OCI-LY3 (cell line): ENCODE data around the gene LAD1.

Experiments used
- H2AFZ ChIP-seq: fragments of 200-600, 300-600 bp; shearing (Covaris generic); 2 replicates; pipeline ENCODE4 v1.6.0; 2014; ENCODE audit warnings: antibody characterized with exemption, low read depth, low read length
- H3K27ac ChIP-seq: fragments of 200-600, 300-600 bp; sonication (generic); 2 replicates; pipeline ENCODE4 v1.5.1; 2014; ENCODE audit warnings: mild to moderate bottlenecking, low read length, moderate library complexity, mixed read lengths
- H3K27me3 ChIP-seq: fragments of 200-600, 300-600 bp; sonication (generic); 2 replicates; pipeline ENCODE4 v1.6.1; 2014; ENCODE audit warnings: low read depth, low read length, mixed read lengths
- H3K36me3 ChIP-seq: fragments of 200-600, 300-600 bp; sonication (generic); replicated peaks from 2 replicates; pipeline ENCODE3; 2014; ENCODE audit warnings: low read depth, low read length, mixed read lengths
- H3K4me1 ChIP-seq: fragments of 300-600, 200-600 bp; sonication (generic); 2 replicates; pipeline ENCODE4 v1.6.1; 2014; ENCODE audit warnings: low read length, mixed read lengths
- H3K4me2 ChIP-seq: fragments of 200-600, 300-600 bp; sonication (generic); 2 replicates; pipeline ENCODE4 v1.6.1; 2014; ENCODE audit warnings: low read length, mixed read lengths
- H3K4me3 ChIP-seq: fragments of 300-600, 200-600 bp; sonication (generic); 2 replicates; pipeline ENCODE4 v1.5.1; 2014; ENCODE audit warnings: antibody characterized with exemption, mild to moderate bottlenecking, low read length, moderate library complexity
- H3K79me2 ChIP-seq: fragments of 300-600, 200-600 bp; shearing (Covaris generic); 2 replicates; pipeline ENCODE4 v1.6.1; 2014; ENCODE audit warnings: mild to moderate bottlenecking, low read length, mixed read lengths
- H3K9ac ChIP-seq: fragments of 300-600, 200-600 bp; shearing (Covaris generic); 2 replicates; pipeline ENCODE4 v1.6.0; 2014; ENCODE audit warnings: mild to moderate bottlenecking, low read length, moderate library complexity
- H3K9me3 ChIP-seq: fragments of 200-600, 300-600 bp; shearing (Covaris generic); 2 replicates; pipeline ENCODE4 v1.6.1; 2014; ENCODE audit warnings: low read length, mixed read lengths; ENCODE audit not compliant: insufficient read depth
- H4K20me1 ChIP-seq: fragments of 200-600, 300-600 bp; sonication (generic); 2 replicates; pipeline ENCODE4 v1.6.1; 2016; ENCODE audit warnings: low read length, mixed read lengths; ENCODE audit not compliant: insufficient read depth
- CTCF ChIP-seq: fragments of 200-600, 300-600 bp; sonication (generic); IDR thresholded peaks from 2 replicates; pipeline ENCODE4 v1.5.1; 2014; ENCODE audit warnings: antibody characterized with exemption, low read length, low read depth
- EZH2phosphoT487 ChIP-seq: fragments of 200-600 bp; shearing (Covaris generic); IDR thresholded peaks from 2 replicates; pipeline ENCODE4 v1.6.1; 2018; ENCODE audit warnings: antibody characterized with exemption, mixed run types, low read depth

The LAD1 gene

GRCh38 chr1:201399352-201400126 is 415 bp upstream of the LAD1 start:
- H3K4me2 ChIP-seq = no peak overlapping the region
- H3K36me3 ChIP-seq = no peaks in the 10 kb centered on the region
- no peak overlapping the region for H3K27ac ChIP-seq
- no peaks in the 10 kb centered on the region for H4K20me1 ChIP-seq
- no peak overlapping the region for H3K9ac ChIP-seq
- H3K9me3 ChIP-seq = no peaks in the 10 kb centered on the region
- H2AFZ ChIP-seq = no peak overlapping the region
- no peak for TF ChIP-seq CTCF
- no peak for TF ChIP-seq EZH2phosphoT487
- H3K4me1 ChIP-seq = peaks cover 17% of the 10 kb centered on the region
- no peaks in the 10 kb centered on the region for H3K79me2 ChIP-seq
- H3K4me3 ChIP-seq = no peak overlapping the region
- H3K27me3 ChIP-seq = peaks cover 35% of the 10 kb centered on the region

- Histone ChIP-seq H3K4me2 (no peak overlapping the region), H3K27me3 (peaks cover 29% of the 10 kb centered on the region)
Observed at GRCh38 chr1:201397675-201398074, 1.4 kb downstream of the LAD1 start.

DNA sequence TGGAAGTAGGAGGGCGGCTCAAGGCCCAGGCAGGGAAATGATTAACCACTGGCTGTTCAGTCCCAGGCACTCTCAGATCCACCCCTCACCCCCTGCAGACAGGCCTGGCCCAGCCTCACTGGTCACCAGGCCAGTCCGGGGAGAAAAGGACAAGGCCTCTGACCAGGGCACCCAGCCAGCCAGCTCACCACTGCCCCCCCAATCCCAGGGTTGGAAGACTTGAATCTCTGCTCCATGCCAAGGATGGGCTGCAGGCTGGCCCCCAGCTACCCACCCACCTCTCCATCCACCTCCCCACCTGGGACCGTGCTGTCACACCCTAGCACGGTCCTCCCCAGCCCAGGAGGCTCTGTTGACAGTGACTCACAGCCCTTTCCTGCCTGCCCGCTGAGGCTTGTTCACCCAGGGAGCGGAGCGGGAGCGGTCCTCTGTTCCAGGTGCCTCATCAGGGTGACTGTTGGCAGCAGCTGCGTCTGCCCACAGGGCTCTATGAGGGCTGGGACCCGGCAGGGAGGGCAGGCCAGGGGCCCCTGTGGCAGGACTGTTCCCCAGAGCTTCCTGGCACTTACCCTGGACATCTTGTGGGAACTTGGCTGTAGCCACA is 2.2 kb downstream of the LAD1 start:
- H3K27ac ChIP-seq = no peak overlapping the region
- H3K4me2 ChIP-seq = no peak overlapping the region

More at GRCh38 chr1:201397675-201398074, 1.4 kb downstream of the LAD1 start:
- H3K4me3 ChIP-seq = no peak overlapping the region
- H2AFZ ChIP-seq = no peak overlapping the region
- no peak overlapping the region for H3K27ac ChIP-seq
- no peaks in the 10 kb centered on the region for H3K79me2 ChIP-seq
- H3K9me3 ChIP-seq = no peaks in the 10 kb centered on the region
- TF ChIP-seq EZH2phosphoT487 = no peak
- TF ChIP-seq CTCF = no peak
- no peaks in the 10 kb centered on the region for H3K36me3 ChIP-seq
- no peak overlapping the region for H3K9ac ChIP-seq
- peaks cover 8% of the 10 kb centered on the region; the same call in 1 of the 2 replicates for H3K4me1 ChIP-seq
- no peaks in the 10 kb centered on the region for H4K20me1 ChIP-seq

More for the DNA sequence above, 2.2 kb downstream of the LAD1 start:
- Histone ChIP-seq H2AFZ (no peak overlapping the region), H3K4me3 (no peak overlapping the region), H4K20me1 (no peaks in the 10 kb centered on the region), H3K27me3 (peaks cover 23% of the 10 kb centered on the region; the same call in 1 of the 2 replicates), H3K79me2 (no peaks in the 10 kb centered on the region), H3K9ac (no peak overlapping the region), H3K9me3 (no peaks in the 10 kb centered on the region), H3K4me1 (peaks cover 13% of the 10 kb centered on the region), H3K36me3 (no peaks in the 10 kb centered on the region)
- TF ChIP-seq CTCF = no peak
- no peak for TF ChIP-seq EZH2phosphoT487
